Testis (tissue), 3 donors: ENCODE measurements around the gene SIX4. TPM values are rescaled to one million over a fixed set of nuclear protein-coding genes. Genes with fewer than 3 reads are reported as not detected.

Experiments used
- DNase-seq: peaks from one replicate; pipeline ENCODE4 v3.0.0-alpha.2; 2019
- H3K27ac ChIP-seq, 2 donors: fragments of 200-600 bp; sonication (generic); one replicate each; pipeline ENCODE4 v1.5.1; 2019
- H3K27me3 ChIP-seq: fragments of 200-600 bp; sonication (generic); one replicate; pipeline ENCODE4 v1.5.1; 2019
- H3K36me3 ChIP-seq: fragments of 200-600 bp; sonication (generic); one replicate; pipeline ENCODE4 v1.5.1; 2017; ENCODE audit warnings: low read depth; ENCODE audit errors: missing control alignments
- H3K4me1 ChIP-seq: fragments of 200-600 bp; sonication (generic); one replicate; pipeline ENCODE4 v1.5.1; 2019
- H3K4me3 ChIP-seq, 2 donors: fragments of 200-600 bp; sonication (generic); one replicate each; pipeline ENCODE4 v1.5.1; 2017 to 2019
- H3K9me3 ChIP-seq: fragments of 200-600 bp; sonication (generic); one replicate; pipeline ENCODE4 v1.5.1; 2017
- POLR2A ChIP-seq: fragments of 450-650 bp; IDR thresholded peaks from one replicate; pipeline ENCODE4 v1.6.1; 2017; ENCODE audit warnings: antibody characterized with exemption, mild to moderate bottlenecking, moderate library complexity
- WGBS, 2 donors: methylation state at CpG; one replicate each; pipeline ENCODE4 v1.1.5; 2018; 5-methylcytosine and 5-hydroxymethylcytosine counted together
- intact Hi-C: fragments of 100-400 bp; cut with DNase I; formaldehyde crosslinking; loops from one replicate; pipeline ENCODE4 v1.15.1; 2023; ENCODE audit warnings: low total_unique reads
- polyA plus RNA-seq: library from polyadenylated mRNA; stranded (reverse); fragments of 350-450 nt; fragmentation: Illumina TruSeq; extraction: RNeasy Lipid Tissue Mini Kit (QIAGEN cat#74804); gene quantifications from one replicate; pipeline ENCODE4 v1.2.3, GENCODE V29; 2014; ENCODE audit warnings: low read depth, low replicate concordance; ENCODE audit not compliant: insufficient read depth
- total RNA-seq, 2 donors: library from RNA; depleted of rRNA; stranded (reverse); fragments of >200 nt; gene quantifications; one replicate each; pipeline ENCODE4 v1.2.3, GENCODE V29; 2016
- TF ChIP-seq, protein P1 (sequence below), 3 experiments: fragments of 450-650 bp in 2 of 3; fragments of 200-600 bp in 1 of 3; sonication (generic) in 1 of 3; IDR thresholded peaks; one replicate each; pipeline ENCODE4 v1.5.1; 2016 to 2019; ENCODE audit warnings: antibody characterized with exemption in 3 of 3, mild to moderate bottlenecking in 2 of 3, moderate library complexity in 1 of 3

Gene SIX4
- total and polyA plus RNA-seq, 3 donors from 2014 or later: 1.6 to 3.4 (median 2.0) TPM

GRCh38 chr14:60681271-60681670 is 42.9 kb downstream of the SIX4 start:
- H3K4me1 ChIP-seq: no peaks in the 10 kb centered on the region
- TF ChIP-seq, protein P1, sequence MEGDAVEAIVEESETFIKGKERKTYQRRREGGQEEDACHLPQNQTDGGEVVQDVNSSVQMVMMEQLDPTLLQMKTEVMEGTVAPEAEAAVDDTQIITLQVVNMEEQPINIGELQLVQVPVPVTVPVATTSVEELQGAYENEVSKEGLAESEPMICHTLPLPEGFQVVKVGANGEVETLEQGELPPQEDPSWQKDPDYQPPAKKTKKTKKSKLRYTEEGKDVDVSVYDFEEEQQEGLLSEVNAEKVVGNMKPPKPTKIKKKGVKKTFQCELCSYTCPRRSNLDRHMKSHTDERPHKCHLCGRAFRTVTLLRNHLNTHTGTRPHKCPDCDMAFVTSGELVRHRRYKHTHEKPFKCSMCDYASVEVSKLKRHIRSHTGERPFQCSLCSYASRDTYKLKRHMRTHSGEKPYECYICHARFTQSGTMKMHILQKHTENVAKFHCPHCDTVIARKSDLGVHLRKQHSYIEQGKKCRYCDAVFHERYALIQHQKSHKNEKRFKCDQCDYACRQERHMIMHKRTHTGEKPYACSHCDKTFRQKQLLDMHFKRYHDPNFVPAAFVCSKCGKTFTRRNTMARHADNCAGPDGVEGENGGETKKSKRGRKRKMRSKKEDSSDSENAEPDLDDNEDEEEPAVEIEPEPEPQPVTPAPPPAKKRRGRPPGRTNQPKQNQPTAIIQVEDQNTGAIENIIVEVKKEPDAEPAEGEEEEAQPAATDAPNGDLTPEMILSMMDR (IDR thresholded peaks at IDR 0.05): no peak
- TF ChIP-seq POLR2A: no peak
- intact Hi-C loops: no loop called here
- no peaks in the 10 kb centered on the region for H3K9me3 ChIP-seq
- no peak overlapping the region for H3K27ac ChIP-seq
- no peak for DNase-seq
- no peak overlapping the region for H3K4me3 ChIP-seq
- no peaks in the 10 kb centered on the region for H3K36me3 ChIP-seq
- H3K27me3 ChIP-seq: no peaks in the 10 kb centered on the region

GRCh38 chr14:60680511-60680910 is 43.6 kb downstream of the SIX4 start:
- Histone ChIP-seq H3K4me1 (no peaks in the 10 kb centered on the region), H3K9me3 (no peaks in the 10 kb centered on the region), H3K27me3 (no peaks in the 10 kb centered on the region), H3K4me3 (no peak overlapping the region), H3K27ac (no peak overlapping the region), H3K36me3 (no peaks in the 10 kb centered on the region)
- intact Hi-C loops: no loop called here
- DNase-seq: no peak
- TF ChIP-seq, protein P1 (IDR thresholded peaks at IDR 0.05): no peak
- TF ChIP-seq POLR2A: no peak
- 93 to 95% methylated on average over 3 of the region's 3 CpGs for WGBS, 2 donors

DNA sequence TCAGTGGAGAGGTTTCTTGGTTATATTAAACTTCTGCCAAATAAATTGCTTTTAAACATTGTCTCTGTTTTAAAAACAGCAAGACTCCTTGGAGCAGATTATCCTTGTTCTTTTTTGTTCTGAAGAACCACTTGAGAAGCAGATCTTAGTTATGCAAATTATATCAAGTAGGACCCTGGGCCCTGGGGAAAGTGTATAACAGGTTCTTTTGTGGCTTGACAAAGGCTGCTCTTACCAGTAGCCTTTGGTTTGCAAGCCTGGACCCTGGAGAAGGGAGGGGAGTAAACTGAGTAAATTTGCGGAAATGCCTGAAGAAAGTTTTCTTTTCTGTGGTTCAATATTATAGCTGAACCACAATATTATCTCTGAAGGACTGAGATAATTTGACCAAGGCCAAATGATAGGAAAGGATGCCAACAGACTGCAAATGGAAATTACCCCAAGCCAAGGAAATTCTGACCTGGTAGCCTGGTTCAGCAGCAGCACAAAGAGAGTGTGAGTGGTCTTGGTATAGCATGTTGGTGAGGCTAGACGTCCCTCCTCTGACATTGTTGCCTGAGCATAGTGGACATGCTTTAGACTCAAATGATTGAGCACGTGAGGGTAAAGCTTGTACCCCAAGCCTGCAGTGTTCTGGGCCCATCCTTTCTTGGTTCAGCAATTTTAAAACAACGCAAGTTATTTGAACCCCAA is 44.4 kb downstream of the SIX4 start:
- Histone ChIP-seq H3K4me1 (no peaks in the 10 kb centered on the region), H3K4me3 (no peak overlapping the region), H3K36me3 (no peaks in the 10 kb centered on the region), H3K27ac (no peak overlapping the region), H3K27me3 (no peaks in the 10 kb centered on the region), H3K9me3 (no peaks in the 10 kb centered on the region)
- intact Hi-C loops: no loop called here
- WGBS, 2 donors: 72 to 76% methylated on average over 4 of the region's 4 CpGs
- DNase-seq: no peak
- TF ChIP-seq, protein P1 (IDR thresholded peaks at IDR 0.05): no peak
- TF ChIP-seq POLR2A: no peak

- DNase-seq: no peak
- Histone ChIP-seq H3K36me3 (no peaks in the 10 kb centered on the region), H3K4me3 (no peak overlapping the region), H3K27me3 (no peaks in the 10 kb centered on the region), H3K9me3 (no peaks in the 10 kb centered on the region), H3K4me1 (no peaks in the 10 kb centered on the region), H3K27ac (no peak overlapping the region)
- TF ChIP-seq, protein P1 (IDR thresholded peaks at IDR 0.05): no peak
- no peak for TF ChIP-seq POLR2A
- intact Hi-C loops: no loop called here
These were observed 46.5 kb downstream of the SIX4 start for GRCh38 chr14:60677701-60678100.

GRCh38 chr14:60670989-60671388 is 53.2 kb downstream of the SIX4 start:
- intact Hi-C loops: no loop called here
- Histone ChIP-seq H3K27ac (no peak overlapping the region), H3K36me3 (no peaks in the 10 kb centered on the region), H3K9me3 (no peaks in the 10 kb centered on the region), H3K27me3 (no peaks in the 10 kb centered on the region), H3K4me3 (no peak overlapping the region), H3K4me1 (no peaks in the 10 kb centered on the region)
- no peak for TF ChIP-seq POLR2A
- TF ChIP-seq, protein P1 (IDR thresholded peaks at IDR 0.05): no peak
- no peak for DNase-seq
- 91 to 96% methylated on average over 3 of the region's 3 CpGs for WGBS, 2 donors
